Prostate gland (tissue), 2 donors: ENCODE results near the gene TEAD3. TPM values are rescaled to one million over a fixed set of nuclear protein-coding genes. Genes with fewer than 3 reads are reported as not detected.

ENCODE experiments used
- DNase-seq: peaks from one replicate; pipeline ENCODE4 v3.0.0-alpha.2; 2019; ENCODE audit warnings: low spot score
- H3K27ac ChIP-seq, 2 donors: fragments of 200-600 bp; sonication (generic); 2 replicates each; pipeline ENCODE4 v1.5.1; 2017 to 2019
- H3K27me3 ChIP-seq: fragments of 200-600 bp; sonication (generic); replicated peaks from 2 replicates; pipeline ENCODE4 v1.5.1; 2019; ENCODE audit not compliant: insufficient read depth
- H3K36me3 ChIP-seq, 2 donors: fragments of 200-600 bp; sonication (generic); 1 replicate in 1 of 2; 2 replicates in 1 of 2; pipeline versions ENCODE4 v1.5.1 to v1.8.1; 2017 to 2019
- H3K4me1 ChIP-seq: fragments of 200-600 bp; sonication (generic); replicated peaks from 2 replicates; pipeline ENCODE4 v1.5.1; 2019
- H3K4me3 ChIP-seq, 2 donors: fragments of 200-600 bp; sonication (generic); 2 replicates each; pipeline ENCODE4 v1.5.1; 2017 to 2019
- H3K9me3 ChIP-seq: fragments of 200-600 bp; sonication (generic); 2 replicates; pipeline ENCODE4 v1.5.1; 2017
- POLR2A ChIP-seq: fragments of 450-650 bp; IDR thresholded peaks from one replicate; pipeline ENCODE4 v1.6.1; 2016; ENCODE audit warnings: antibody characterized with exemption, mild to moderate bottlenecking
- POLR2AphosphoS5 ChIP-seq: sonication (generic); formaldehyde crosslinking; IDR thresholded peaks from one replicate; pipeline ENCODE4 v1.6.1; 2017; ENCODE audit warnings: antibody characterized with exemption
- WGBS: methylation state at CpG from one replicate; pipeline ENCODE4 v1.1.5; 2018; 5-methylcytosine and 5-hydroxymethylcytosine counted together
- intact Hi-C: fragments of 100-400 bp; cut with DNase I; formaldehyde crosslinking; loops from one replicate; pipeline ENCODE4 v1.14.2; 2022
- total RNA-seq, 2 donors: library from RNA; depleted of rRNA; stranded (reverse); fragments of >200 nt; gene quantifications; one replicate each; pipeline ENCODE4 v1.1.0, GENCODE V29; 2016
- TF ChIP-seq, protein P1 (sequence below), 4 experiments: fragments of 200-600 bp in 2 of 4; fragments of 450-650 bp in 2 of 4; sonication (generic) in 2 of 4; IDR thresholded peaks; 1 replicate in 3 of 4; 2 replicates in 1 of 4; pipeline ENCODE4 v1.5.1; 2016 to 2019; ENCODE audit warnings: antibody characterized with exemption in 4 of 4, mild to moderate bottlenecking in 2 of 4, moderate library complexity in 2 of 4

TEAD3 gene
- total RNA-seq, 2 donors from 2014 or later: 34.1 to 41.1 TPM

DNA sequence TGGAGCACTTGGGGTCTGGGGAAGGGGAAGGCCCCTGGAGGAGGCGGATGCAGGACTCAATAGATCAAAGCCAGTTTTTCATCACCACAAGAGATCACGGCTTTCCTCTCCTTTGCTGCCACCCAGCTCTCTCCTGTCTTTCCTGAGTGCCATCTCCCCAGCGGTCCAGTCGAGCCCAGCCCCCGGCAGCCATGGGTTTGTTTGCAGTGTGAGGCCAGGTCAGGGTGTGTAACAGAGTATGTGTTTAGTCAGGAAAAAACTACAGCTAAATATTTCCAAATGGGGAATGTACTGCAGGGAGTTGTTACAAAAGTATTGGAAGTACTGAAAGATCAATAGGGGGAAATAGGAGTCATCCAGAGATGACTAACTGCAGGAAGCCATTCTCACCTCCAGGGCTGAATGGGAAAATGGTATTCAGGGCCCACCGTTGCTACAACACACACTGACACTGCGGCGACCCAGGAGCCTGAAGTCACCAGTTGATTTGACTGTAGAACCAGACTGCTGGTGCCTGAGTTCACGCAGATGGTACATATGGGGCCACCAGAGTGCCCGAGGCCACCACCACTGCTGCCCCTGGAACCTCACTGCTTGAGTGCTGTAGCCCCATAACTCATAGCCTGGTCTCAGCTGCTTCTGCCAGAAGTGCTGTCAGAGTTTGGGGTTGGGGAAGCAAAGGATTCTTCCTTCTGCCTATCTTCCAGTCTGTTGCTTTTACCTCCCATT, 68.3 kb downstream of the TEAD3 start:
- H3K4me1 ChIP-seq: no peaks in the 10 kb centered on the region
- H3K27me3 ChIP-seq: no peaks in the 10 kb centered on the region
- H3K27ac ChIP-seq: no peak overlapping the region
- no peaks in the 10 kb centered on the region for H3K9me3 ChIP-seq
- WGBS: 81% methylated on average over 10 of the region's 10 CpGs
- no peak for DNase-seq
- TF ChIP-seq POLR2AphosphoS5 (no peak), POLR2A (no peak)
- TF ChIP-seq, protein P1, sequence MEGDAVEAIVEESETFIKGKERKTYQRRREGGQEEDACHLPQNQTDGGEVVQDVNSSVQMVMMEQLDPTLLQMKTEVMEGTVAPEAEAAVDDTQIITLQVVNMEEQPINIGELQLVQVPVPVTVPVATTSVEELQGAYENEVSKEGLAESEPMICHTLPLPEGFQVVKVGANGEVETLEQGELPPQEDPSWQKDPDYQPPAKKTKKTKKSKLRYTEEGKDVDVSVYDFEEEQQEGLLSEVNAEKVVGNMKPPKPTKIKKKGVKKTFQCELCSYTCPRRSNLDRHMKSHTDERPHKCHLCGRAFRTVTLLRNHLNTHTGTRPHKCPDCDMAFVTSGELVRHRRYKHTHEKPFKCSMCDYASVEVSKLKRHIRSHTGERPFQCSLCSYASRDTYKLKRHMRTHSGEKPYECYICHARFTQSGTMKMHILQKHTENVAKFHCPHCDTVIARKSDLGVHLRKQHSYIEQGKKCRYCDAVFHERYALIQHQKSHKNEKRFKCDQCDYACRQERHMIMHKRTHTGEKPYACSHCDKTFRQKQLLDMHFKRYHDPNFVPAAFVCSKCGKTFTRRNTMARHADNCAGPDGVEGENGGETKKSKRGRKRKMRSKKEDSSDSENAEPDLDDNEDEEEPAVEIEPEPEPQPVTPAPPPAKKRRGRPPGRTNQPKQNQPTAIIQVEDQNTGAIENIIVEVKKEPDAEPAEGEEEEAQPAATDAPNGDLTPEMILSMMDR (IDR thresholded peaks at IDR 0.05): no peak
- H3K36me3 ChIP-seq: peaks cover 0 to 5% of the 10 kb centered on the region in 2 donors
- intact Hi-C loops: no loop called here
- H3K4me3 ChIP-seq: no peak overlapping the region

DNA sequence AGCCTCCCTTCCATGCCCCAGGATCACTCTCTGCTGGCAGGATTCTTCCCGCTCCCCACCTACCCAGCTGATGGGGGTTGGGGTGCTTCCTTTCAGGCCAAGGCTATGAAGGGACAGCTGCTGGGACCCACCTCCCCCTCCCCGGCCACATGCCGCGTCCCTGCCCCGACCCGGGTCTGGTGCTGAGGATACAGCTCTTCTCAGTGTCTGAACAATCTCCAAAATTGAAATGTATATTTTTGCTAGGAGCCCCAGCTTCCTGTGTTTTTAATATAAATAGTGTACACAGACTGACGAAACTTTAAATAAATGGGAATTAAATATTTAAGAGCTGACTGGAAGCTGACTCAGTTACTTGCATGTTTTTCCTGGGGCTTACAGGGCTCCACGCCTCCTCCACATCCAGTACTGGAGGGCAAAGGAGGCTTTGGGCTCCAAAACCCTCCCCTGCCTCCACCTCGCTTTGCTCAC, 69.0 kb downstream of the TEAD3 start:
- intact Hi-C loops: no loop called here

DNA sequence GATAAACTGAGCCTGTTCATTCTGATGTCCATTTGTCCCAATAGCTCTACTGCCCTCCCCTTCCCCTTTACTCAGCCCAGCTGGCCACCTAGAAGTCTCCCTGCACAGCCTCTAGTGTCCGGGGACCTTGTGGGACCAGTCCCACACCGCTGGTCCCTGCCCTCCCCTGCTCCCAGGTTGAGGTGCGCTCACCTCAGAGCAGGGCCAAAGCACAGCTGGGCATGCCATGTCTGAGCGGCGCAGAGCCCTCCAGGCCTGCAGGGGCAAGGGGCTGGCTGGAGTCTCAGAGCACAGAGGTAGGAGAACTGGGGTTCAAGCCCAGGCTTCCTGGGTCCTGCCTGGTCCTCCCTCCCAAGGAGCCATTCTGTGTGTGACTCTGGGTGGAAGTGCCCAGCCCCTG, 69.4 kb downstream of the TEAD3 start:
- Histone ChIP-seq H3K4me3 (no peak overlapping the region), H3K4me1 (no peaks in the 10 kb centered on the region), H3K27ac (no peak overlapping the region), H3K36me3 (peaks cover 0 to 5% of the 10 kb centered on the region in 2 donors), H3K9me3 (no peaks in the 10 kb centered on the region), H3K27me3 (no peaks in the 10 kb centered on the region)
- no peak for TF ChIP-seq POLR2AphosphoS5
- TF ChIP-seq, protein P1 (IDR thresholded peaks at IDR 0.05): no peak
- TF ChIP-seq POLR2A: no peak
- intact Hi-C loops: no loop called here
- WGBS: 78% methylated on average over 3 of the region's 5 CpGs
- no peak for DNase-seq

More for the DNA sequence above, 69.0 kb downstream of the TEAD3 start:
- H3K4me1 ChIP-seq: no peaks in the 10 kb centered on the region
- H3K4me3 ChIP-seq: no peak overlapping the region
- TF ChIP-seq POLR2A (no peak), POLR2AphosphoS5 (no peak)
- TF ChIP-seq, protein P1 (IDR thresholded peaks at IDR 0.05): no peak
- no peak overlapping the region for H3K27ac ChIP-seq
- peaks cover 0 to 5% of the 10 kb centered on the region in 2 donors for H3K36me3 ChIP-seq
- no peaks in the 10 kb centered on the region for H3K27me3 ChIP-seq
- WGBS: 80% methylated on average over 9 of the region's 9 CpGs
- no peak for DNase-seq
- no peaks in the 10 kb centered on the region for H3K9me3 ChIP-seq

DNA sequence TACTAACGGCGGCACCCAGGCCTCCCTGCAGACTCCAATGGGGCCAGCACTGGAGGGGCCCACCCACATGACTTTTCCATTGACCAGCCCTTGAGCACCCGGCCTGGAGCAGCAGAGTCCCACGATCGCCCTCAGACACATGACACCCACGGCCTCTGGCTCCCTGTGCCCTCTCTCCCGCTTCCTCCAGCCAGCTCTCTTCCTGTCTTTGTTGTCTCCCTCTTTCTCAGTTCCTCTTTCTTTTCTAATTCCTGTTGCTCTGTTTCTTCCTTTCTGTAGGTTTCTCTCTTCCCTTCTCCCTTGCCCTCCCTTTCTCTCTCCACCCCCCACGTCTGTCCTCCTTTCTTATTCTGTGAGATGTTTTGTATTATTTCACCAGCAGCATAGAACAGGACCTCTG, 70.8 kb downstream of the TEAD3 start:
- no peak overlapping the region for H3K4me3 ChIP-seq
- WGBS: 81% methylated on average over 8 of the region's 8 CpGs

More for the DNA sequence above, 70.8 kb downstream of the TEAD3 start:
- intact Hi-C loops: no loop called here
- no peak overlapping the region for H3K27ac ChIP-seq
- H3K27me3 ChIP-seq: no peaks in the 10 kb centered on the region
- H3K36me3 ChIP-seq: peaks cover 0 to 12% of the 10 kb centered on the region in 2 donors
- no peak for TF ChIP-seq POLR2AphosphoS5
- TF ChIP-seq, protein P1 (IDR thresholded peaks at IDR 0.05): no peak
- no peaks in the 10 kb centered on the region for H3K4me1 ChIP-seq
- no peaks in the 10 kb centered on the region for H3K9me3 ChIP-seq
- DNase-seq: no peak
